ENCODE measurements around the gene PIEZO2.

GRCh38 chr18:11091746-11092145 is 57.6 kb downstream of the PIEZO2 start:
- TF ChIP-seq YY1 (IDR thresholded peaks at IDR 0.05; ENCODE audit: insufficient read depth, insufficient read length) = no peak
- TF ChIP-seq ZNF274 (IDR thresholded peaks at IDR 0.05; ENCODE audit: low read depth, low read length) = no peak
- TF ChIP-seq SUZ12 (IDR thresholded peaks at IDR 0.05; ENCODE audit: extremely low read depth, insufficient read depth, insufficient read length) = no peak

All from NT2/D1 (cell line).